Activated CD4-positive, alpha-beta memory T cell treated with anti-CD3 and anti-CD28 coated beads for 36 hours (primary cell): ENCODE results near the gene RYR2. TPM values are rescaled to one million over a fixed set of nuclear protein-coding genes. Genes with fewer than 3 reads are reported as not detected.

Source experiments
- CTCF ChIA-PET: fragments of 350-600 bp; sonication (Branson Sonifier 250); formaldehyde crosslinking; loops from one replicate; lab custom pipeline; 2021; ENCODE audit warnings: antibody characterized with exemption, inconsistent platforms; lab: Charles Lee
- POLR2A ChIA-PET: fragments of 350-600 bp; sonication (Branson Sonifier 250); formaldehyde crosslinking; loops from one replicate; lab custom pipeline; 2021; ENCODE audit warnings: antibody characterized with exemption; lab: Charles Lee
- DNase-seq: peaks from one replicate; pipeline ENCODE4 v3.0.0-alpha.2; 2020
- H3K27ac Mint-ChIP-seq: one replicate; pipeline ENCODE4 v1.8.0; 2021; ENCODE audit warnings: mixed read lengths
- H3K27me3 Mint-ChIP-seq: one replicate; pipeline ENCODE4 v1.8.0; 2021; ENCODE audit warnings: mixed read lengths
- H3K36me3 Mint-ChIP-seq: one replicate; pipeline ENCODE4 v1.8.0; 2021; ENCODE audit warnings: mixed read lengths
- H3K4me1 Mint-ChIP-seq: one replicate; pipeline ENCODE4 v1.8.0; 2021; ENCODE audit warnings: low read depth, mixed read lengths
- H3K4me3 Mint-ChIP-seq: one replicate; pipeline ENCODE4 v1.8.0; 2021; ENCODE audit warnings: mild to moderate bottlenecking, mixed read lengths
- H3K9me3 Mint-ChIP-seq: one replicate; pipeline ENCODE4 v1.8.0; 2021; ENCODE audit warnings: mixed read lengths
- intact Hi-C: fragments of 100-400 bp; cut with micrococcal nuclease; formaldehyde crosslinking; loops from one replicate; pipeline ENCODE4 v1.15.1; 2023
- total RNA-seq, 2 experiments: library from RNA; stranded (reverse); gene quantifications; one replicate each; pipeline ENCODE4 v1.2.3, GENCODE V29; 2021

Gene RYR2
- total RNA-seq, 2 experiments from 2014 or later = 0.02 TPM

- H3K4me1 Mint-ChIP-seq = no peaks in the 10 kb centered on the region
- no peak for DNase-seq
- intact Hi-C loops = no loop called here
- no peak overlapping the region for H3K4me3 Mint-ChIP-seq
- H3K27me3 Mint-ChIP-seq = no peaks in the 10 kb centered on the region
- H3K9me3 Mint-ChIP-seq = no peaks in the 10 kb centered on the region
- no peaks in the 10 kb centered on the region for H3K36me3 Mint-ChIP-seq
- ChIA-PET POLR2A (no interaction called here), CTCF (no interaction called here)
- no peak overlapping the region for H3K27ac Mint-ChIP-seq
Measured at GRCh38 chr1:237759377-237759776, 717.4 kb downstream of the RYR2 start.

GRCh38 chr1:237760951-237761350 lies 719.0 kb downstream of the RYR2 start:
- intact Hi-C loops = no loop called here
- Mint-ChIP-seq H3K36me3 (no peaks in the 10 kb centered on the region), H3K27me3 (no peaks in the 10 kb centered on the region), H3K27ac (no peak overlapping the region), H3K4me3 (no peak overlapping the region), H3K4me1 (no peaks in the 10 kb centered on the region), H3K9me3 (no peaks in the 10 kb centered on the region)
- ChIA-PET CTCF (no interaction called here), POLR2A (no interaction called here)
- no peak for DNase-seq

- Mint-ChIP-seq H3K9me3 (no peaks in the 10 kb centered on the region), H3K4me3 (no peak overlapping the region), H3K4me1 (no peaks in the 10 kb centered on the region), H3K36me3 (no peaks in the 10 kb centered on the region), H3K27ac (no peak overlapping the region), H3K27me3 (no peaks in the 10 kb centered on the region)
- intact Hi-C loops = no loop called here
- DNase-seq = no peak
- ChIA-PET POLR2A (no interaction called here), CTCF (no interaction called here)
Measured at GRCh38 chr1:237763137-237763536, 721.2 kb downstream of the RYR2 start.

GRCh38 chr1:237763751-237764150 lies 721.8 kb downstream of the RYR2 start:
- ChIA-PET CTCF (no interaction called here), POLR2A (no interaction called here)
- Mint-ChIP-seq H3K4me1 (no peaks in the 10 kb centered on the region), H3K27me3 (no peaks in the 10 kb centered on the region), H3K27ac (no peak overlapping the region), H3K9me3 (no peaks in the 10 kb centered on the region), H3K36me3 (no peaks in the 10 kb centered on the region), H3K4me3 (no peak overlapping the region)
- intact Hi-C loops = no loop called here
- DNase-seq = no peak

- no peak overlapping the region for H3K4me3 Mint-ChIP-seq
- no peaks in the 10 kb centered on the region for H3K36me3 Mint-ChIP-seq
- no peaks in the 10 kb centered on the region for H3K9me3 Mint-ChIP-seq
- CTCF ChIA-PET = no interaction called here
- H3K27ac Mint-ChIP-seq = no peak overlapping the region
- intact Hi-C loops = no loop called here
- H3K4me1 Mint-ChIP-seq = no peaks in the 10 kb centered on the region
- DNase-seq = no peak
- H3K27me3 Mint-ChIP-seq = no peaks in the 10 kb centered on the region
- POLR2A ChIA-PET = no interaction called here
Measured at GRCh38 chr1:237769916-237770315, 727.9 kb downstream of the RYR2 start.

- H3K4me3 Mint-ChIP-seq = no peak overlapping the region
- H3K9me3 Mint-ChIP-seq = no peaks in the 10 kb centered on the region
- H3K4me1 Mint-ChIP-seq = no peaks in the 10 kb centered on the region
- ChIA-PET CTCF (no interaction called here), POLR2A (no interaction called here)
- no peaks in the 10 kb centered on the region for H3K36me3 Mint-ChIP-seq
- intact Hi-C loops = no loop called here
- DNase-seq = no peak
- H3K27me3 Mint-ChIP-seq = no peaks in the 10 kb centered on the region
- no peak overlapping the region for H3K27ac Mint-ChIP-seq
Measured at GRCh38 chr1:237772009-237772408, 730.0 kb downstream of the RYR2 start.

GRCh38 chr1:237774246-237774645 lies 732.3 kb downstream of the RYR2 start:
- POLR2A ChIA-PET = no interaction called here

GRCh38 chr1:237779356-237779755 lies 737.4 kb downstream of the RYR2 start:
- H3K9me3 Mint-ChIP-seq = no peaks in the 10 kb centered on the region
- no peaks in the 10 kb centered on the region for H3K4me1 Mint-ChIP-seq
- POLR2A ChIA-PET = no interaction called here
- intact Hi-C loops = no loop called here
- no peak overlapping the region for H3K27ac Mint-ChIP-seq
- H3K4me3 Mint-ChIP-seq = no peak overlapping the region
- DNase-seq = no peak
- CTCF ChIA-PET = no interaction called here
- H3K36me3 Mint-ChIP-seq = no peaks in the 10 kb centered on the region
- H3K27me3 Mint-ChIP-seq = no peaks in the 10 kb centered on the region

More at GRCh38 chr1:237774246-237774645, 732.3 kb downstream of the RYR2 start:
- intact Hi-C loops = no loop called here
- Mint-ChIP-seq H3K4me1 (no peaks in the 10 kb centered on the region), H3K4me3 (no peak overlapping the region), H3K27ac (no peak overlapping the region), H3K9me3 (no peaks in the 10 kb centered on the region), H3K36me3 (no peaks in the 10 kb centered on the region), H3K27me3 (no peaks in the 10 kb centered on the region)
- no peak for DNase-seq
- CTCF ChIA-PET = interaction anchor here (0.7 kb wide), 1 partner anchor 22 kb away, joined by 3 read pairs; no protein-coding TSS in a partner anchor

GRCh38 chr1:237786066-237786719 lies 744.2 kb downstream of the RYR2 start:
- H3K4me3 Mint-ChIP-seq = no peak overlapping the region
- DNase-seq = no peak
- no peak overlapping the region for H3K27ac Mint-ChIP-seq
- H3K36me3 Mint-ChIP-seq = no peaks in the 10 kb centered on the region
- H3K27me3 Mint-ChIP-seq = no peaks in the 10 kb centered on the region
- CTCF ChIA-PET = no interaction called here
- POLR2A ChIA-PET = no interaction called here
- H3K9me3 Mint-ChIP-seq = no peaks in the 10 kb centered on the region
- intact Hi-C loops = no loop called here
- no peaks in the 10 kb centered on the region for H3K4me1 Mint-ChIP-seq

GRCh38 chr1:237788069-237788468 lies 746.1 kb downstream of the RYR2 start:
- no peaks in the 10 kb centered on the region for H3K9me3 Mint-ChIP-seq
- ChIA-PET POLR2A (no interaction called here), CTCF (interaction anchor here (1.0 kb wide), 1 partner anchor 19 kb away, joined by 3 read pairs; no protein-coding TSS in a partner anchor)
- no peaks in the 10 kb centered on the region for H3K4me1 Mint-ChIP-seq
- H3K27me3 Mint-ChIP-seq = no peaks in the 10 kb centered on the region
- no peak overlapping the region for H3K4me3 Mint-ChIP-seq
- intact Hi-C loops = no loop called here
- no peak for DNase-seq
- no peaks in the 10 kb centered on the region for H3K36me3 Mint-ChIP-seq
- H3K27ac Mint-ChIP-seq = no peak overlapping the region

GRCh38 chr1:237789619-237790018 lies 747.6 kb downstream of the RYR2 start:
- H3K4me3 Mint-ChIP-seq = no peak overlapping the region
- intact Hi-C loops = no loop called here
- H3K9me3 Mint-ChIP-seq = no peaks in the 10 kb centered on the region
- ChIA-PET POLR2A (no interaction called here), CTCF (interaction anchor here (1.2 kb wide), 1 partner anchor 17 kb away, joined by 3 read pairs; no protein-coding TSS in a partner anchor)
- no peak for DNase-seq
- no peaks in the 10 kb centered on the region for H3K36me3 Mint-ChIP-seq
- H3K4me1 Mint-ChIP-seq = no peaks in the 10 kb centered on the region
- H3K27ac Mint-ChIP-seq = no peak overlapping the region
- H3K27me3 Mint-ChIP-seq = no peaks in the 10 kb centered on the region

- intact Hi-C loops = no loop called here
- no peaks in the 10 kb centered on the region for H3K9me3 Mint-ChIP-seq
- H3K36me3 Mint-ChIP-seq = no peaks in the 10 kb centered on the region
- no peaks in the 10 kb centered on the region for H3K4me1 Mint-ChIP-seq
- no peaks in the 10 kb centered on the region for H3K27me3 Mint-ChIP-seq
- ChIA-PET POLR2A (no interaction called here), CTCF (interaction anchor here (0.6 to 2.2 kb wide), 2 partner anchors 15 to 140 kb away, joined by 3 to 10 read pairs; no protein-coding TSS in a partner anchor)
- H3K27ac Mint-ChIP-seq = no peak overlapping the region
- no peak overlapping the region for H3K4me3 Mint-ChIP-seq
- DNase-seq = no peak
Measured at GRCh38 chr1:237791592-237791991, 749.6 kb downstream of the RYR2 start.

- ChIA-PET CTCF (interaction anchor here (0.6 to 2.2 kb wide), 2 partner anchors 15 to 140 kb away, joined by 3 to 10 read pairs; no protein-coding TSS in a partner anchor), POLR2A (interaction anchor here (0.7 kb wide), 1 partner anchor 13 kb away, joined by 6 read pairs; no protein-coding TSS in a partner anchor)
- intact Hi-C loops = no loop called here
- no peaks in the 10 kb centered on the region for H3K27me3 Mint-ChIP-seq
- no peak overlapping the region for H3K27ac Mint-ChIP-seq
- H3K9me3 Mint-ChIP-seq = no peaks in the 10 kb centered on the region
- H3K36me3 Mint-ChIP-seq = no peaks in the 10 kb centered on the region
- no peaks in the 10 kb centered on the region for H3K4me1 Mint-ChIP-seq
- H3K4me3 Mint-ChIP-seq = no peak overlapping the region
- no peak for DNase-seq
Measured at GRCh38 chr1:237792149-237792548, 750.2 kb downstream of the RYR2 start.
